WTC11 (cell line): ENCODE results near the gene FOXD4L1.
"Not testable (repeated sequence)": the region's sequence is repeated elsewhere in the genome, so short reads cannot be mapped to it uniquely, and the experiment has no call there.

Experiments
- ATF2 ChIP-seq: sonication (generic); formaldehyde crosslinking; IDR thresholded peaks from 2 replicates; pipeline ENCODE4 v1.8.1; 2022; ENCODE audit warnings: low read depth, missing genetic modification reagents, borderline replicate concordance
- CBFB ChIP-seq: sonication (generic); formaldehyde crosslinking; IDR thresholded peaks from 2 replicates; pipeline ENCODE4 v1.8.1; 2022; ENCODE audit warnings: mild to moderate bottlenecking, low read depth, missing genetic modification reagents
- E2F4 ChIP-seq: sonication (generic); formaldehyde crosslinking; IDR thresholded peaks from 2 replicates; pipeline ENCODE4 v1.8.1; 2022; ENCODE audit warnings: low read depth, mild to moderate bottlenecking, moderate library complexity, missing genetic modification reagents, borderline replicate concordance

GRCh38 chr2:113498365-113498764 lies at the start of gene FOXD4L1:
- TF ChIP-seq E2F4 (CRISPR knock-in tag); CBFB; ATF2 (CRISPR knock-in tag): not testable (repeated sequence)
